NCI-H526 (cell line): Measurements from ENCODE around the gene CCSER1.

Experiments used
- DNase-seq, 2 experiments: peaks; one replicate each; lab custom pipeline; 2025; lab: John Stamatoyannopoulos, UW

The CCSER1 gene

DNA sequence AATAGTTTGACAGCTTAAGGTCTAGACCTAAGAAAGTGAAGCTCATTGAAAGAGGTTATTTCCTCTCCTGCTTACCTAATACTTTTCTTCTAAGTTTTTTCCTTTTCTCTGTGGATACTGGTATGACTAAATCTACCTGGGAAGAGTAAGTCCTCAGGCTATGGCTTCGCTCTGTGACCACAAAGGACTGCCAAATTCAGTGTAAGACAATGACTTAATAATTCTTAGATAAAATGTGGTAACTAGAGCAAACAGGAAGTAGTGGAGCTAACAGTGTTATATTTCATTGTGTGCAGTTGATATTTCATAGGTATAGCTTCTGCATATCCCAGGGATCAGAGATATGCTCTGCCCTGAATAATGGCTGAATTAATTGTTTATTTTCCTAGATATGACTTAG lies 418.9 kb downstream of the CCSER1 start:
- peak in 1 of 2 experiments; percentile 5 for DNase-seq

DNA sequence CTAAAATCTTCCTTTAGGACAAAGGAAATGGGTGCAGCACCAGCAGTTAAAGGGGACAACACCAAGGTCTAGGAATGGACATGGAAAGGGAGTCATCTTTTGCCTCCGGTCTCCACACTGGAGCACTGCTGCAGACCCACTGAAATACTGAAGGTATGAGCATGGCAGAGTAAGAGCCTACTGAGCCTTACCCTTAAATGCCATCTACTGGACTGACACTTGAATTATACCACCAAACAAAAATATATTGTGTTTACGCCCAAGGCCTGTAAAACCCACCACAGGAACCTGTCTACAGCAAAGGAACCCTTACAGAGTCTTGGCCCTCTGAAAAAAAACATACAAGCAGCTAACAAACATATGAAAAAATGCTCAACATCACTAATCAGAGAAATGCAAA lies 443.4 kb downstream of the CCSER1 start:
- DNase-seq = no peak

DNA sequence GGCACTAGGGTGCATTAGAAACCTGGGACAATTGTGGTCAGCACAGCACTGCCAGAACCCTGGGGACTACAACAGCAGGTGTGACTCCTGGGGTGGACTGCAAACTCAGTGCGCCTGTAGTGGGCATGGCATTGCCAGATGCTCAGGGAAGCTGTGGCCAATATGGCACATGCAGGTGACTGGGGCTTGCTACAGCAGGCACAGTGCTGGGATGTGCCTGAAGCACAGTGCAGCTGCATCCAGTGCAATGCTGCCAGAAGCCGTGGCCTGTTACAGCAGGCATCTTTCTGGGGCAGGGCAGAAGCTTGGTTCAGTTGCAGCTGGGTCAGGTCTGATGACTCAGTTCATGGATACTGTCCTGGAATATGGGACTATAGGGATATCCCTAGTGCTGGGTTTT lies 445.8 kb downstream of the CCSER1 start:
- DNase-seq = no peak

DNA sequence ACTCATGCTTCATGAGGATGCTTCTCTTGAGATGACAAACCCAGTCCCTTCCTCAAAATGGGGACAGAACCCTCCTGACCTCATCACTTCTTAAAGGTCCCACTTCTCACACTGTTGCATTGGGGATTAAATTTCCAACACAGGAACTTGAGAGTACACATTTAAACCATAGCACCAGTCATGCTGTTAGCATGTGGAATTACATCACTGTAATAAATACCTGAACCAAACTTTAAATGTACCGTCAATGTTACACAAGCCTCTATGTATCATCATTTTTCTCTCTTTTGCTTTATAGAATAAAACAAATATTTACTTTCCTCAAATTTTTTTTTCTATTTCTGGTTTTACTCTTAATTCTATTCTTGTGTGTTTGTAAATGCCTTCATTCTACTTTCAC lies 448.2 kb downstream of the CCSER1 start:
- no peak for DNase-seq

DNA sequence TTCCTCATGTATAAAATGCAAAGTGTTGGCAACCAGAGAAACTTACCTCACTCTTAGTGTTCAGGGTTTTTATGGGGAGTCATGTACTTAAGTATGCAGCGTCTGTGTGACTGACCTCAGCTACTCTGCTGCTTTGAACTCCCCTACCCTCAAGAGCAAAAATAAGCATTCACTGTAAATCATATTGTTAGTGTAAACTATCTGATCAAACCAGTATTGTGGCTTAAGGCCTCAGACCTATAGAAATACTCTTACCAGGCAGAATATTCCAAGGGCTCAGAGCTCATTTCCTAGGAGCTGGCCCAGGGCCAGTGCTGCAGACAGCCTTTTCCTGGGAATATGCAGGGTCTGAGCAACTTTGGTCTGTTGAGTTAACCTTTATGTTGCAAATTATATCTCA lies 453.1 kb downstream of the CCSER1 start:
- no peak for DNase-seq

DNA sequence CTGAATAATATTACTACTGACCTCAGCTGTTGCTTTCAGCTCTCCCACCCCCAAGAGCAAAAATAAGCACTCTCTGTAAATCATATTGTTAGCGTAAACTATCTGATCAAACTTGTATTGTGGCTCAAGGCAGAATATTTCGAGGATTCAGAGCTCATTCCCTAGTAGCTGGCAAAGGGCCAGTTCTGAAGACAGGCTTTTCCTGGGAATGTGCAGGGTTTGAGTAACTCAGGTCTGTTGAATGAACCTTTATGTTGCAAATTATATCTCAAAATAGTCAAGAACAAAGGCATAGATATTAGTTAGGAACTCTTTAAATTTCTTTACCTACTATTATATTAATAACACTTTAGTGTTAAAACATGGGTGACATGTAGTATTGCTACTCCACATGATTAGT lies 454.9 kb downstream of the CCSER1 start:
- DNase-seq = no peak

DNA sequence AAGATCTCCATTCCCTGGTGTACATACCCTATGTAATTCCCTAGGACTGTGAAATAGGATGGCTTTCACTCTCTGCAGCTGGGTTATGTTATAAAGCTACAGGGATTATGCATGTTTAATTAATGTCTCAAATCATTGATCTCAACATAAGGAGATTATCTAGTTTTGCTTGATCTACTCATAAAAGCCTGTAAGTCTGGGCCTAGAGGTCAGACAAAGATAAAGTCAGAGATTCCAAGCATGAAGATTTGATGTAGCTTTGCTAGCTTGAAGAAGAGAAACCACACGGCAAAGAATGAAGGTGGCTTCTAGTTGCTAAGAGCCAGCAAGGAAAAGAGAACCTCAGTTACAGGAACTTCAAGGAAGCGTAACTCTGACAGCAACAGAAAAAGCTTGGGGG lies 456.9 kb downstream of the CCSER1 start:
- DNase-seq = no peak

DNA sequence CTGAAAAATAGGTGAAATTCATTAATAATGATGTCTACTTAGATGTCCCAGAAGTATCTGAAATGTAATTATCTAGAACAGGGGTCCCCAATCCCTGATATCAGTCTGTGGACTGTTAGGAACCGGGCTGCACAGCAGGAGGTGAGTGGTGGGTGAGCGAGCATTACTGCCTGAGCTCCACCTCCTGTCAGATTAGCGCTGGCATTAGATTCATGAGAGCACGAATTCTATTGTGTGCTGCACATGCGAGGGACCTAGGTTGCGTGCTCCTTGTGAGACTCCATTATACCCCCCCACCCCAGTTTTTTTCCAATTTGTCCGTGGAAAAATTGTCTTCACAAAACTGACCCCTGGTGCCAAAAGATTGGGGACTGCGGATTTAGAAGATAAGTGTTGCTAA lies 458.8 kb downstream of the CCSER1 start:
- no peak for DNase-seq

DNA sequence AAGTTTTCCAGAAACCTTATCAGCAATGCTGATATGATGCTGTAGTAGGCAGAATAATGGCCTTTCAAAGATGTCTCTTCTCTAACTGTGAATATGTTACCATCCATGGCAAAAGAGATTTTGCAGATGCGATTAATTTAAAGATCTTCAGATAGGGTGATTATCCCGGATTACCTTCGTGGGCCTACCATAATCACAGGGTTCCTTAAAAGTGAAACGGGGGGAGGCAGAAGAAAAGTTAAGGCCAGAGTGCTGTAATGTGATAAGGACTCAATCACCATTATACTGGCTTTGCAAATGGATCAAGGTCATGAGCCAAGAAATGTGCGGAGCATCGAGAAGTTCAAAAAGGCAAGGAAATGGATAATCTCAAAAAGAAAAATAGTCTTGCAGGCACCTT lies 459.6 kb downstream of the CCSER1 start:
- no peak for DNase-seq

DNA sequence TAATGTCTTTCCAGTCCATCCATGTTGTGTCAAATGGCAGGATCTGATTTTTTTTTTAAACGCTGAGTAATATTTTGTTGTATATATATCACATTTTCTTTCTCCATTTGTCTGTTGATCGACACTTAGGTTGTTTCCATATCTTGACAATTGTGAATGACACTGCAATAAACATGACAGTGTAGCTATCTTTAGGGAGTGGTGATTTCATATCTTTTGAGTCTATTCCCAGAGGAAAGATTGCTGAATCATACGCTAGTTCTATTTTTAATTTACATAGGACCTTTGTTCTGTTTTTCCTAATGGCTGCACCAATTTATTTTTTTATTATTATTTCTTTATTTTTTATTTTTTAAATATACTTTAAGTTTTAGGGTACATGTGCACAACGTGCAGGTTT lies 470.7 kb downstream of the CCSER1 start:
- no peak for DNase-seq

DNA sequence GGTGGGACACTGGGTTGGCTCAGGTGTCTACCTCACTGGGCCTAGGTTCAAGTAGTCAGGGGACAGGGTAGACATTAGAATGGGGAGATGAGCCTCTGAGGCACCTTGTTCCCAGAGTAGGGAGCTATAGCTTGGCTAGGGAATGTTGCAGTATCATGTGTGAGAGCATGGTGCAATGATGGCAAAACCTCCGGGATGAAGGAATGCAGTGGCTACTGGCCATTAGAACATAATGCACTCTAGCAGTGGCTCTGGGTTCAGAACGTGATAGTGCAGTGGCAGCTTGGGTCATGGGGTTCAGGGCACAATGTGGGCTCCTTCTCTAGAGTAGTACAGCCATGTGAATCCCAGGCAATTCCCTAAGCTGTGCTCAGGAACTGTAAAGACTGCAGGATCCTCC lies 471.5 kb downstream of the CCSER1 start:
- DNase-seq = no peak

DNA sequence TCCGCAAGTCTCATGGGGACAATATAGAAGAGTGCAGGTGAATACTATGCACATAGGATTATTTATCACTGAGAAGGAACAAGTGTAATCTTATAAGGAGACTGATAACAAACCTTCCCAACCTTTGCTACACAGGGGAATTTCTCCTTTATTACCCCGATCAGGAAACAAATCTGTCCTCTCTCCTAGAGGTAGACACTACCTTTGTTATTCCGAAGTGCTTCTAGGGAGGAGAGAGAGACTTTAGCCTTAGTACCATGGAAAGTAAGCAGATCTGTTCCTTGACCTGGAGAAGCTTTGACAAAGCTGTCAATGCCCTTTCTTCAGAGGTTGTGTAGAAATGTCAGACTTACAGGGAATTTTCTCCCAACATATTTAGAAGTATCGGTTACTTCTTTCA lies 475.5 kb downstream of the CCSER1 start:
- no peak for DNase-seq

DNA sequence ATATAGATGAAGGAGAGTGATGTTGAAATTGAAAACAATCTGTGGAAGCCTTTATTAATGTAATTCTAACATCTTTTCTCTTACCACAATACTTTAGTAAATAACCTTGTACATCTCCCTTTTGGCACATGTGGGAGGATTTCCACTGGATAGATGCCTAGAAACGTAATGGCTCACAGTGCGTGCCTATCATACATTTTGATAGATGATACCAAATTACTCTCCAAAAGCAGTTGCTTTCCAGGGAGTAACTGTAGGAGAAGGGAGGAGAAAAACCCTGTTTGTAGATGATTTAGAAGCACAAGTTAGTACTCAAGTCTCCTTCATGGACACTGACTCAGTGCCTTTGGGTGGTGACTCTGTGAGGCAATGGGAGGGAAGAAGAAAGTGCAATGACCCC lies 476.3 kb downstream of the CCSER1 start:
- no peak for DNase-seq

DNA sequence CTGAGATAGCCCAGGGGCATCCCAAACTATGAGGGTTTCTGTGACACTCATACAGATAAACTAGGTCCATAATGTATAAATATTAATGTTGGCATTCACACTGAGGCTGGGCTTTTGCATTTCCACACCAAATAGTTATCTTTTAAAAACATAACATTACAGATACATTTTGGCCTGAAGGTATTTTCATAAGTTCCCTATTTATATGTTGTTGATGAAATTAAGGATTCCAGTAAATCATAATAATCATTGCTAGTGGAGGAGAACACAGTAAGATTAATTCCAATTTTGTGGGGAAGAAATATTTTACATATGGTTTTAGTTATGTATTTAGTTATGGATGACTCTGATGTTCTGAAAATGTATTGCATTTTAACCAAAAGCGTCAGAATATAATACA lies 479.6 kb downstream of the CCSER1 start:
- DNase-seq = no peak

DNA sequence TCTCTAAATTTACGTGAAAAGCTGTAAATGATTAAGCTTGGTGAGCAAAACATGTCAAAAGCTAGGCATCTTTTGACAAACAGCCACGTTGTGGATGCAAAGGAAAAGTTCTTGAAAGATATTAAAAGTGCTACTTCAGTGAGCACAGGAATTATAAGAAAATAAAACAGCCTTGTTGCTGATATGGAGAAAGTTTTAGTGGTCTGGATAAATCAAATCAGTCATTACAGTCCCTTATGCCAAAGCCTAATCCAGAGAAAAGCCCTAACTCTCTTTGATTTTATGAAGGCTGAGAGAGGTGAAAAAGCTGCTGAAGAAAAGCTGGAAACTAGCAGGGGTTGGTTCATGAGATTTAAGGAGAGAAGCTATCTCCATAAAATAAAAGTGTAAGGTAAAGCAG lies 487.2 kb downstream of the CCSER1 start:
- no peak for DNase-seq

DNA sequence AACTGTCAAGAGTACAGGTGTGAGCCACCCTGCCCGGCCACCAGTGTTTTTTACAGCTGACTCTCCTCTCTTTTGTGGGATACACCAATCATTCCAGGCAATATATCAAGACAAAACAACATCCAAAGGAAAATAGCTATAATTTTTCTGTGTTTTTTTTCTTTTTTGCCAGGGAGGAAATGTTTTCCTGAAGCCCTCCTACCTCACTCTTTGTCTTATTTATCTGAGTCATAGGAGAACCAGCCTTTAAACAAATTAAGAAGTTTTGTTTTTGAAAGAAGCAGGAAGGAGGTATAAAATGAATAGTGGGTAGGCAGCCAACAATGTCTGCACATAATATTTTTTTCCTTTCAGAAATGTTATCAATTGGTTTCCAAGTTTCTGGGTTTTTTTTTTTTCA lies 493.9 kb downstream of the CCSER1 start:
- no peak for DNase-seq

DNA sequence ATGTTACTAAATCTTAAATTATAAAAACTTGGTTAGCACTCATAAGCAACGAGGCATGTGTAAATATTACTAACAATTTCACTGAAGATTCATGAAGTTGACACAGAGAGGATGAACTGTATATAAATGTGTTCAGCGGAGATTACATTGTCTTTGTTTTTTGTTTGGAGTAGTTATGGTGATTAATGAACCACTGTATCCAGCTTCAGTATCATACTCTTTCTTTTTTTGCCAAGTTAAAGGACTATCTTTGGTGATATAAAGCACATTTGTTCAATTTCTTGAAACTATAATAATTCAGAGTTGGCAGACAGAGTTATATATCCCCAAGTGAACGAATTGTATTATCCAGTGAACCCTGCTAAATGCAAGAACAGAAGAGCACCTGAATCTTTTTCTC lies 497.6 kb downstream of the CCSER1 start:
- no peak for DNase-seq

DNA sequence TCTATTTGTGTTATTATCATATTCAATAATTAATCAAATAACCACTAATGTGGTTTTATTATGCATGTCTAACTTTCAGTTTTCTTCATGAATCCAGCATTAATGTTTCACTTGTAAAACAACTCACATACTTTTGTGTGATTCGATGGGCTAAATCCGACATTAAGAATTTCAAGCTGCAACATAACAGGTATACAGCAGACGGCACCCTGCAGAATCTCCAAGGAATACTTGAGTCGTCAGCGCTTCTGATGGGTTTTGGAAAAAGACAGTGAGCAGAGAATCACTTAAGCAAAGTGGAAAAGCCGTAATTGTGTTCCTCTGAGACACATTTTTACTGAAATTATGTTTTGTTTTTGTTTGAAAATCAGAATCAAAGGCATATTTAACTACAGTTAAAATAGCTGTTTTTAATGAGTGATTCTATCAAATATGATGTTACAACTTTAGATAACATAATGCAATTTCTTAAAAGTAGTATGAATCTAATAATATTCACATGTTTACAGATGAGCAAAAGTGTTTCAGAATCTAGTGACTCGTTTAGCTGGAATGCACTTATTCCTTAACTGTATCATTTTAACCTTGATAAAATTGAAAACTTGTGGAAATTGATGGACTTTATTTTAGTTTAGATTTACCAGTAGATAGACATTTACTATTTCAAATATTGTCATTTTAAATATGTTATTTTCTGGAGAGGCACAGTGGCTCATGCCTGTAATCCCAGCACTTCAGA lies 514.8 kb downstream of the CCSER1 start:
- DNase-seq = no peak

DNA sequence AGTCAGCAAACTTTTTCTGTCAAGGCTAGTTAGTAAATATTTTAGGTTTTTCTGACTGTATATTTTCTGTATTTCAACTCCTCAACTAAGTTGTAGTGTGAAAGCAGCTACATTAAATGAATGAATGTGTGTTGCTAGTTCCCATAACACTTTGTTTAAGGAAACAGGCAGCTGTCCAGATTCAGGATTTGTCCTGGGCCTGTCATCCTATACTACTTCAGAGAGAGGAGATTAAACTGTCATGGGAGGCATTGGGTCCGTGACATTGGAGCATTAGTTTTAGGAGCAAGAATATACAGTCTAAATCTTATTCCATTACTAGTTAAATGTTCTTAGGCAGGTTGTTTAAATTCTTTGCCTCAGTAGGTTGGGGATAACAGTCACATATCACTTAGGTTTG lies 516.0 kb downstream of the CCSER1 start:
- no peak for DNase-seq

DNA sequence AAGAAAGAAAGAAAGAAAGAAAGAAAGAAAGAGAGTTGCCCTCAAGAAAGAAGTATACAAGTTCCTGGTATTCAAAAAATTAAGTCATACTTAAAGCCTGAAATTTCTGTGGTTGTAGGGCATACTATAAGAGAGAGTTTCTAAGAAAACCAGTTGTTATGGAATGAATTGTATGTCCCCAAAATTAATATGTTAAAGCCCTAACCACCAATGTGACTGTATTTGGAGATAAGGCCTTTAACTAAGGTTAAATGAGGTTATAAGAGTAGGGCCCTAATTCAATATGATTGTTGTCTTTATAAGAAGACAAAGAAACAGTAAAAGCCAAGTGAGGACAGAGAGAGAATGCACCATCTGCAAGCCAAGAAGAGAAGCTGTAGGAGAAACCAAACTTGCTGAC lies 521.1 kb downstream of the CCSER1 start:
- DNase-seq = no peak

DNA sequence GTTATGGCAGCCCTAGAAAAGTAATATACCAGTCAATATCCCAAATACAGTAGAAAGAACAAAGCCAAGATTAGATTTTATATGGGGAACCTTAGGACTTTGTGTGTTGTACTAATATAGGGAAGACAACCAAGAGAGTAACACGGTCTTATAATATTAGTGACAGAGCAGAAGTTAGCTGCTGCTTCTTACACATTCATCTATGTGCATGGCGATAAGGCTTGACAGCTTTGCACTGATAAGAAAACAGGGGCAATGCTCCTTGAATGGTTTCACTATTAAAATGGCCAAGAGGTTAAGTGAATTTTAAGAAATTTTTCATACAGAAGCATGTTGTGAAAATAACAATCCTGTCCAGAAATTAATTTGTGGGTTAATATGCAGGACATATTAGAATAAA lies 521.6 kb downstream of the CCSER1 start:
- no peak for DNase-seq

DNA sequence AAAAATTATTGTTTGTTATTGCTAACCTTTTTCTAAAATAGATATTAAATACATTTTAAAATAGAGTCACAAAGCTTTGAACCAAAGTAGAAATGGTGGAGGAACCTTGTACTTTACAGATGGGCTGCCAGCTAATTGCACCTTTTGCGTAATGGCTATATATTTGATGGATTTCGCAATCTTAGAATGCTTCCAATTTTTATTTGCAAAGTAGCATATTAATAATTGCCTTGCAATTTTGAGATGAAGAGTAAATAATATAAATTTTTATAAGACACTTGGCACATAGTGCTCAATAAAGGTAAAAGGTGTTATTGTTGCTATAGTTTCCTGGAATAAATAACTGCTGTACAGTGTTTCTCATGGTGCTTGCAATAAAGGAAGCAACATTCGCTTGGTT lies 533.5 kb downstream of the CCSER1 start:
- DNase-seq = no peak

DNA sequence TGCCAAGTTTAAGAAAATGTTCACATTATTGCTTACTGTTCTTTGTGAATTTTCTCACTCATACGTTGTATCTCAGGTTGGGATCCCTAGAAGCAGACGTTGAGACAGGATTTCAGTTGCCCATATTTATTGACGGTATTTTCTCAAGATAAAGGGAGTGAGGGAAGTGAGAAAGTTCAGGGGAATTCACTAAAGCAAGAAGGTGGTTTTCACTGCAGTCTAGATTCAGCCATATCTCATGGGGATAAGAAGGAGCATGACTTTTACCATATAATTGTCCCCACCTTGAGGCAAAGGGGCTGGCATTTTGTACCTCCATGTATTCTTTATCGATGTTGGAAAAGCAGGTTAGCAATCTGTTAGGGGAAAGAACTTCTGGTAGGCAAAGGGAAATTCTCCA lies 543.0 kb downstream of the CCSER1 start:
- DNase-seq = no peak

DNA sequence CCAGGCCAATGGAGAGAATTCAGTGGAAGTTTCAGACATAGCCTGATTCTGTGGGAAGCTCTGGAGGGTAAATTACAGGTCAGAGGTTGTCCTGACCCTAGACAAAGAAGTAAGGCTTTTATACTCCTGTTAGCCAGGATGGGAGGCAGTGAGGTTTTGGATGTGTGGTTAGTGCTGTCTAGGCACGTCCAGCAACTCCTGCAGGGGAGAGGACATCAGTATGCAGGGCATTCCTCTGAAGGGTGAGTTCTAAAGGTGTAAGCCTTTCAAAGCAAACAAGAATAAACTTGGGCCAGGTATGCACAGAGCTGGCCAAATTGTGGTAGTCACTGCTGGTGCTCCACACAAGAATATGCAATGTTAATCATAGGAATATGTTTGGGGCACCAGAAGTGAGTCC lies 562.5 kb downstream of the CCSER1 start:
- DNase-seq = peak in 1 of 2 experiments; percentile 2

DNA sequence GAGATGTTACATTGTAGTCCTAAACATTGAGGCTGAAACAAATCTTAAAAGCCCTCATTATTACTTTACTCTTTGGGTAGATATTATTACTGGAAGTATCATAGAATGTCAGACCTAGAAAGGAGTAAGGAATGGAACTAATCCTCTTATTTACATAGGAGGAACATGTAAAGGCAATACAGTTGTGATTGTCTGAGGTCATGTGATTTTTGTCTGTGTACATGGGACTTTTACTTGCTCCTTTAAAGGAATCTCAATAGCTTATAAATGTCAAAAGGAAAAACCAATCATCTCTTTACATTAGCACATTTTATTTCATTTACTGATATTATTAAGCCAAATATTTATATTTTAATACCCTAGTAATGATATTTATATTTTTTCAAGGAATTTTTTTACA lies 568.2 kb downstream of the CCSER1 start:
- no peak for DNase-seq
